Chondrocyte (in vitro differentiated cells): ENCODE measurements around the gene P4HA2. TPM values are rescaled to one million over a fixed set of nuclear protein-coding genes. Genes with fewer than 3 reads are reported as not detected.

Experiments used
- DNase-seq: peaks from one replicate; pipeline ENCODE4 v3.0.0; 2021; ENCODE audit warnings: mixed read lengths, low spot score
- H3K27ac Mint-ChIP-seq: one replicate; pipeline ENCODE4 v1.8.0; 2021; ENCODE audit warnings: mild to moderate bottlenecking, moderate library complexity, mixed read lengths; ENCODE audit not compliant: unreplicated experiment
- H3K27me3 Mint-ChIP-seq: 2 replicates; pipeline ENCODE4 v1.8.0; 2021; ENCODE audit warnings: low read depth, mixed read lengths
- H3K36me3 Mint-ChIP-seq: 2 replicates; pipeline ENCODE4 v1.8.0; 2021; ENCODE audit warnings: low read depth, mixed read lengths
- H3K4me1 Mint-ChIP-seq: 2 replicates; pipeline ENCODE4 v1.8.0; 2021; ENCODE audit warnings: low read depth, mild to moderate bottlenecking, mixed read lengths
- H3K4me3 Mint-ChIP-seq: one replicate; pipeline ENCODE4 v1.8.0; 2021; ENCODE audit warnings: mild to moderate bottlenecking, moderate library complexity, mixed read lengths; ENCODE audit not compliant: unreplicated experiment
- H3K9me3 Mint-ChIP-seq: 2 replicates; pipeline ENCODE4 v1.8.0; 2021; ENCODE audit warnings: low read depth, mixed read lengths
- CTCF ChIP-seq: fragments of 200-600 bp; sonication (generic); IDR thresholded peaks from 2 replicates; pipeline ENCODE4 v1.5.0; 2021; ENCODE audit warnings: antibody characterized with exemption, mild to moderate bottlenecking, moderate library complexity
- total RNA-seq: library from RNA; stranded (reverse); gene quantifications from 3 replicates; pipeline ENCODE4 v1.2.1, GENCODE V29; 2021

The P4HA2 gene
- total RNA-seq, 1 donor from 2014 or later: 302 TPM

DNA sequence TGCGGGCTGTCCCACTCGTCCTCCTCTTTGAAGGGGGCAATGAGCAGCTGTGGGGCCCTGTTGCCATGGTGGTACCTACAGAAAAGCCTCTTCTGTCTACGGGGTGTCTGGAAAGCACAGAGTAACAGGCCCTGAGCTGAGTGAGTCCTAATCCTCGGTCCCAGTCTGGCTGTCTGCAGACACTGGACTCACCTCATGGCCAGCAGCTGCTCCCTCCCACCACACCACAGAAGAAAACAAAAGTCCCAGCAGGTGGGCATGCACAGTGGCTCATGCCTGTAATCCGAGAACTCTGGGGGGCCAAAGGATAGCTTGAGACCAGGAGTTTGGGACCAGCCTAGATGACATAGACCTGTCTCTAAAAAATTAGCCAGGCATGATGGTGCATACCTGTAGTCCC is 19.9 kb downstream of the P4HA2 start:
- TF ChIP-seq CTCF: no peak
- peaks cover 49% of the 10 kb centered on the region for H3K36me3 Mint-ChIP-seq
- peak overlapping the region; percentile 45 for H3K27ac Mint-ChIP-seq
- H3K27me3 Mint-ChIP-seq: no peaks in the 10 kb centered on the region
- peaks cover 52% of the 10 kb centered on the region for H3K4me1 Mint-ChIP-seq
- no peak overlapping the region for H3K4me3 Mint-ChIP-seq
- H3K9me3 Mint-ChIP-seq: no peaks in the 10 kb centered on the region
- DNase-seq: no peak

DNA sequence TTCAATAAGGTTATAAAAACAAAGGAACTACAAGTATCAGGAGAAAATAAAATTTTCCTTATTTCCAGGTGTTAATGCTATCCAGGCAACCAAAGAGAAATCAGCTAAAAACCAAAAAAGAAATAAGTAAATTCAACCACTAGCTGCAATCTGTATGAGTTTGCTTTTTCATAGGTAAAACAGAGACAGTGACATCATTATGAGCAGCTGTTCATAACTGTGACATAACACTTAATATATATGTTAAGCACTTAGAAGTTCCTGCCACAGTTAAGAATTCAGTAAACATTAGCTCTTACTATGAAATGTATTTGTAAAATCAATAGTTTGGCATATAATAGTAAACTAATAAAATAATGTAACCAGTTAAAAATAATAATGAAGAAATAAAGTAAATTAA is 20.9 kb downstream of the P4HA2 start:
- Mint-ChIP-seq H3K27ac (no peak overlapping the region), H3K9me3 (no peaks in the 10 kb centered on the region), H3K4me3 (no peak overlapping the region), H3K36me3 (peaks cover 54% of the 10 kb centered on the region), H3K27me3 (no peaks in the 10 kb centered on the region), H3K4me1 (peaks cover 52% of the 10 kb centered on the region)
- TF ChIP-seq CTCF: no peak
- no peak for DNase-seq

- Mint-ChIP-seq H3K27ac (no peak overlapping the region), H3K4me3 (no peak overlapping the region), H3K36me3 (peaks cover 60% of the 10 kb centered on the region), H3K9me3 (no peaks in the 10 kb centered on the region), H3K27me3 (no peaks in the 10 kb centered on the region), H3K4me1 (peaks cover 52% of the 10 kb centered on the region)
- DNase-seq: no peak
- no peak for TF ChIP-seq CTCF
Measured at GRCh38 chr5:132205385-132206125, 22.1 kb downstream of the P4HA2 start.

- Mint-ChIP-seq H3K4me3 (no peak overlapping the region), H3K9me3 (no peaks in the 10 kb centered on the region), H3K27ac (no peak overlapping the region), H3K27me3 (no peaks in the 10 kb centered on the region), H3K4me1 (peaks cover 45% of the 10 kb centered on the region), H3K36me3 (peaks cover 62% of the 10 kb centered on the region)
- TF ChIP-seq CTCF: no peak
- DNase-seq: no peak
Measured at GRCh38 chr5:132204371-132205135, 23.1 kb downstream of the P4HA2 start.

GRCh38 chr5:132203916-132204315 is 23.7 kb downstream of the P4HA2 start:
- Mint-ChIP-seq H3K4me1 (peaks cover 39% of the 10 kb centered on the region), H3K4me3 (no peak overlapping the region), H3K27ac (no peak overlapping the region), H3K36me3 (peaks cover 60% of the 10 kb centered on the region), H3K9me3 (no peaks in the 10 kb centered on the region), H3K27me3 (no peaks in the 10 kb centered on the region)
- DNase-seq: no peak
- TF ChIP-seq CTCF: no peak
